HG02938 (cell line): ENCODE measurements around the gene ST6GALNAC5.

ENCODE experiments used
- ATAC-seq: cut with Tn5 transposase; IDR thresholded peaks from one replicate; pipeline ENCODE4 v1.9.1; 2021; ENCODE audit warnings: mild to moderate bottlenecking, moderate library complexity; ENCODE audit not compliant: unreplicated experiment

ST6GALNAC5 gene

GRCh38 chr1:77096496-77097255 lies 229.4 kb downstream of the ST6GALNAC5 start:
- no peak for ATAC-seq

- ATAC-seq, result no peak
These were observed 233.6 kb downstream of the ST6GALNAC5 start for GRCh38 chr1:77100875-77101274.

DNA sequence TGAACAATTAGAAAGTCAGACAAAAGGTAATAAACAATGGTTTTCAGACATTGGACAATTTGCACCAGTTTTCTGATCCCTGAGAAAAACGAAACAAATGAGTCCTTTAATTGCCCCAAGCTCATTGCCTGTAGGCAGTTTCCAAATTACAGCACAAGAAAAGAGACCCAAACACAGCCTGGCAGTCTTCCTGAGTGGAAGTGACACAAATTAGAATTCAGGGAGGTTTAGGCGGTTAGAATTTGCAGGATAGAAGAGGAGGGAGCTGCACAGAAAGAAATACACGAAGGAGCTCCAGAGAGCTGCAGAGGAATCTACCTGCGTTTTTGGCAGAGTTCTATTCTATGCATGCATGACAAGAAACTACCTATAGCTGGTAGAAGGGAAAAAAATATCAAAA lies 236.2 kb downstream of the ST6GALNAC5 start:
- no peak for ATAC-seq

- no peak for ATAC-seq
These were observed 237.4 kb downstream of the ST6GALNAC5 start for GRCh38 chr1:77104672-77105071.
